GM19328 (cell line): ENCODE data around the gene SCYL1.
A peak's percentile ranks its signal among the peaks of the same experiment; 100 is the strongest.

Experiments
- ATAC-seq: cut with Tn5 transposase; IDR thresholded peaks from one replicate; pipeline ENCODE4 v1.9.1; 2021; ENCODE audit warnings: mild to moderate bottlenecking, moderate library complexity; ENCODE audit not compliant: unreplicated experiment

SCYL1 gene

DNA sequence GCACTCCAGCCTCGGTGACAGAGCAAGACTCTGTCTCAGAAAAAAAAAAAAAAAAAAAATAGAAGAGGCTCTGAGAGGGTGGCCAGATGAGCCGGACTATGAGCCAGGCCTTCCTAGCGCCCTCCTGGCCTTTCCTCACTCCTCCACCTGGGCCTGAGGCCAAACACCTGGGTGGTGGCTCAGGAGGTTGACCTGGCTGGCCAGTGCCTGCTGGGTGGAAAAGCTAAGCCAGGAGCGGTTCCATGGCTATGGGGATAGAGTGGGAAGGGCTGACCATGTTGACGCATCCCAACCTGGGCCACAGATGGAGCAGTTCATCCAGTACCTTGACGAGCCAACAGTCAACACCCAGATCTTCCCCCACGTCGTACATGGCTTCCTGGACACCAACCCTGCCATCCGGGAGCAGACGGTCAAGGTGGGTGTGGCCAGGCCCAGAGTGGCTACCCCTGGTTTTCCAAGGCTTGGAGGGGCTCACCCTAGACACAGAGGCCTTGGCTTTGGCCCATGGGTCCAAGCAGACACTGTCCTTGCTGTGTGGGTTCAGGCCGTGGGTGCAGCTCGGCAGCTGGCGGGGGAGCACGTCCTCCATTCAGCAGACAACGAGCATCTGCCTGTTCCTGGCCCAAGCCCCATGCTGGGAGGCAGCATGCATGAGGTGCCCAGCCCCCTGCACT, 7.6 kb downstream of the SCYL1 start:
- no peak for ATAC-seq

DNA sequence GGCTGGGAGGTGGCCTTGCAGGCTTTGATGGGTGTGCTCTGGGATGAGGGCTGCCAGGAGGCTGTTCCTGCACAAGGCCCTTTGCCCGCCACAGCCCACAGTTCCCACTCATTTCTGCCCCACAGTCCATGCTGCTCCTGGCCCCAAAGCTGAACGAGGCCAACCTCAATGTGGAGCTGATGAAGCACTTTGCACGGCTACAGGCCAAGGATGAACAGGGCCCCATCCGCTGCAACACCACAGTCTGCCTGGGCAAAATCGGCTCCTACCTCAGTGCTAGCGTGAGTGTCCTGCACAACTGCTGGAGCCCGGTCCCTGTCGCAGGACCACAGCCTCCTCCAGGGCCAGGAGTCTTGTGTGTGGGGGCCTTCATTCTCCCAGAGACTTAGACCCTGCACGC, 10.2 kb downstream of the SCYL1 start:
- no peak for ATAC-seq

DNA sequence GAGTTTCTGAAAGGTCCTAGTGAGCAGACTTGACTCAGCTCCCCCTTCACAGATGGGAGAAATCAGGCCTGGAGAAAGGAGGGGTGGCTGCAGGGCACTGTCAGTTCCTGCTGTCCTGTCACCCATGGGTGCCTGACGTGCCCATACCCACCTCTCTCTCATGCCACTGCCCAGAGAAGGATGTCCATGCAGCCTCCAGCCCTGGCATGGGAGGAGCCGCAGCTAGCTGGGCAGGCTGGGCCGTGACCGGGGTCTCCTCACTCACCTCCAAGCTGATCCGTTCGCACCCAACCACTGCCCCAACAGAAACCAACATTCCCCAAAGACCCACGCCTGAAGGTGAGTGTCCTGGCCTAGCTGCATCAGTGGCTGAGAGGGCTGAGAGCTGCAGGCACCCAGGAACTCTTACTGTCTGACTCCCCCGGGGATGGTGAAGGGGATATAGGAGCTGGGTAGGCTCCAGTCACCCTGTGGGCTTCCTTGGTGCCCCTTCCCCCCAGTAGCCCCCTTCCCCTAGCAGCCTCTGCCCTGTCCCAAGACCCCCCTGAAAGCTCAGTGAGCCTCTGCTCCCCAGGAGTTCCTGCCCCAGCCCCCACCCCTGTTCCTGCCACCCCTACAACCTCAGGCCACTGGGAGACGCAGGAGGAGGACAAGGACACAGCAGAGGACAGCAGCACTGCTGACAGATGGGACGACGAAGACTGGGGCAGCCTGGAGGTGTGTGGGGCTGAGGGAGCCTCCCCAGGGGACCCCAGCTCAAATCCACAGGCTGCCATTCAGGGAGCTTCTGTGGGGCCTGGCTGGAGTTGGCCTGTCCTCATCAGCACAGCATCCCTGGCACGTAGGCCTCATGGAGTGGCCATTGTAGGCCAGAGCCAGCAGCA, 11.8 kb downstream of the SCYL1 start:
- no peak for ATAC-seq

DNA sequence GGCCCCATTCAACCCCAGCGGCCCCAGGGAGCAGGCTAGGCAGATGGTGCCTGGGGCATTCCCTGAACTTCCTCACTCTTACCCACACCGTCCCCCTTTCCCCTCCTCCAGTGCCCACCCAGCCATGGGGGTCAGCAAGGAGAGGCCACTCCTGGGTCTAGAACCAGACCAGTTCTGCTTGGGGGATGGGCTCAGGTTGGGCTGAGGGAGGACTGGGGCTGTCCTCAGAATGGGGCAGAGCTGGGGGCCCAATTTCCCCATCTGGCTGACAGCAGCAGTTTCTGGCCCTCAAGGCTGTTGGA, 12.4 kb downstream of the SCYL1 start:
- no peak for ATAC-seq

DNA sequence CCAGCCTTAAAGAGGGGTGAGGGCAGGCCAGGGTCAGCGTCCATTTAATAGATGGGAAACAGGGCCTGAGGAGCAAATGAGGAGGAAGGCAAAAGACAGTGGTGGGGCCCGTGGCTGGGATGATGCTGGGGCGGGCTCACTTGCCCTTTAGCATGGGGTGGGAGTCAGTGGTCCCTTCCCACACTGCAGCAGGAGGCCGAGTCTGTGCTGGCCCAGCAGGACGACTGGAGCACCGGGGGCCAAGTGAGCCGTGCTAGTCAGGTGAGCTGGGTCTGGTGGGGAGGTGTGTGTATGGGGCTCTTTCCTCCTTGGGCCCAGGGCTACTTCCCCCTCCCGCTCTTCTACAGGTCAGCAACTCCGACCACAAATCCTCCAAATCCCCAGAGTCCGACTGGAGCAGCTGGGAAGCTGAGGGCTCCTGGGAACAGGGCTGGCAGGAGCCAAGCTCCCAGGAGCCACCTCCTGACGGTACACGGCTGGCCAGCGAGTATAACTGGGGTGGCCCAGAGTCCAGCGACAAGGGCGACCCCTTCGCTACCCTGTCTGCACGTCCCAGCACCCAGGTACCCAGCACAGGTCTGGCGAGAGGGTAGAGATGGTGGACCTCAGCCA, 12.8 kb downstream of the SCYL1 start:
- no peak for ATAC-seq

DNA sequence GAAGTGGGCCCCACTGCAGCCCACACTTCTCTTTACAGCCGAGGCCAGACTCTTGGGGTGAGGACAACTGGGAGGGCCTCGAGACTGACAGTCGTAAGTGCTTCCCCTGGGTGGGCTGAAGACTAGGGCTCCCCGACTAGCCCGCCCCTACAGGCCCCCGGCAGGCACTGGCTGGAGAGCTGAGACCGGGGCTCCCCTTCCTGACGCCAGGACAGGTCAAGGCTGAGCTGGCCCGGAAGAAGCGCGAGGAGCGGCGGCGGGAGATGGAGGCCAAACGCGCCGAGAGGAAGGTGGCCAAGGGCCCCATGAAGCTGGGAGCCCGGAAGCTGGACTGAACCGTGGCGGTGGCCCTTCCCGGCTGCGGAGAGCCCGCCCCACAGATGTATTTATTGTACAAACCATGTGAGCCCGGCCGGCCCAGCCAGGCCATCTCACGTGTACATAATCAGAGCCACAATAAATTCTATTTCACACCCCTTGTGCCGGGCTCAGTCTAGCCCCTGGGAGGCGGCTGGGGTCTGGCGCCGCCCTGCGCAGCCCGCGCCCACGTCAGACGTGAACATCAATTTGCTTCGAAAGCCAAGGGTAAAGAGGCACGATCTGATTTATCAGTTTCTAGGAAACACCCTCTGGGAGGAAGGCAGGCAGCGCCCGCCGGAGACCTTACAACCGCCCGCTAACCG, 13.5 kb downstream of the SCYL1 start:
- no peak for ATAC-seq

DNA sequence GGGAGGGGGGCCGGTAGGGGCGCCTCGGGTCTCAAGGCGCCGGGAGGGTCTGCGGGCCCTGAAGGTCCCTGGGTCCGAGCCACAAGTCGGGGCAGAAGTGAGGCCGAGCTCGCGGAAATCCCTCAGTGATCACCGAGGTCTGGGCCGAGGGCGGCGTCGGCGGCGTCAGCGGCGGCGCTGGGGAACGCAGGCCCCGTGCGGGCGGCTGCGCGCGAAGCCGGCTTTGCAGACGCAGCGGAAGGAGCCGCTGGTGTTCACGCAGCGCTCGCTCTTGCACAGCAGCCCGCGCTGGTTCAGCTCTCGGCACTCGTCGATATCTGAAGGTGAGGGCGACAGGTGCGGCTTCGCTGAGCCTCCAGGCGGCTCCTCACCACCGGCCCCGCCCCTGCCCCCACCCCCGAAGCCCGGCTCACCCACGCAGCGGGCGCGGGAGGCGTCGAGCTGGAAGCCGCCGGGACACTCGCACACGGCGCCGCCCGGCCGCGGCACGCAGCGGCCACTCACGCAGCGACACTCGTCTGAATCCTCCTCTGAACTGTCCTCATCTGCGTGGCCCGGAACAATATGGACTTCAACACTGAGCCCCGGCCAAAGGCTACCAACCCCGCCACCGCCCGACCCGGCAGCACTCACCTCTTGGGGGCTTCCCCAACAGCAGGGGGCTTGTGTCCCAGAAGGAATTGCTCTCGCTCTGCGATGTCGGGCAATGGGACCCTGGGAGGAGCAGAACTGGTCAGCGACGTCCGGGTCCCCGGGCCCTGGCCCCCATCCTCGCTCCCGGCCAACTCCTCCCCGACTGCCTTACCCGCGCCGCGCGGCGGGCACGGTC, 14.2 kb downstream of the SCYL1 start:
- ATAC-seq, result no peak

DNA sequence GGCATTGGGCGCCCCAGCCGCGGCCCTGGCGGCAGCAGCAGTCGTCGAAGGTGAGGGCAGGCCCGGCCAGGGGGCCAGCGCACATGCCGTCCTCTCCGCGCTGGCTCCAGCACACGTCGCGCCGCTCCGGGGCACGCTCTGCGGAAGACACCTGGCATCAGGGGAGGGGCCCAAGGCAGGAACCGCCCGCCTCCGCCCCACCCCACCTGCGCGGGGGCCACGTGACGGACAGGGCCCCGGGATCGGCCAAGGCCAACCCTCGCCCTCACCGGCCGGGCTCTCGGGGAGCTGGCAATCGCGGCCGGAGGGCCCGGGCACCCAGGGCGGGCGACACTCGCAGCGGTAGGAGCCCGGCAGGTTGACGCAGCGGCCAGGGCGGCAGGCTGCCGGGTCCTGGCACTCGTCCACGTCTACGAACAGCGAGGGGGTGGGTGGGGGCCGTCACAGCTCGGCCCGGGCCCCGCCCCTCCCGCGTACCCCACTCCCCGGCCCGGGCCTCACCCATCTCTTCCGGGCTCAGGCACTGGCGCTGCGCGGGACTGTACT, 14.9 kb downstream of the SCYL1 start:
- peak; percentile 51 for ATAC-seq

DNA sequence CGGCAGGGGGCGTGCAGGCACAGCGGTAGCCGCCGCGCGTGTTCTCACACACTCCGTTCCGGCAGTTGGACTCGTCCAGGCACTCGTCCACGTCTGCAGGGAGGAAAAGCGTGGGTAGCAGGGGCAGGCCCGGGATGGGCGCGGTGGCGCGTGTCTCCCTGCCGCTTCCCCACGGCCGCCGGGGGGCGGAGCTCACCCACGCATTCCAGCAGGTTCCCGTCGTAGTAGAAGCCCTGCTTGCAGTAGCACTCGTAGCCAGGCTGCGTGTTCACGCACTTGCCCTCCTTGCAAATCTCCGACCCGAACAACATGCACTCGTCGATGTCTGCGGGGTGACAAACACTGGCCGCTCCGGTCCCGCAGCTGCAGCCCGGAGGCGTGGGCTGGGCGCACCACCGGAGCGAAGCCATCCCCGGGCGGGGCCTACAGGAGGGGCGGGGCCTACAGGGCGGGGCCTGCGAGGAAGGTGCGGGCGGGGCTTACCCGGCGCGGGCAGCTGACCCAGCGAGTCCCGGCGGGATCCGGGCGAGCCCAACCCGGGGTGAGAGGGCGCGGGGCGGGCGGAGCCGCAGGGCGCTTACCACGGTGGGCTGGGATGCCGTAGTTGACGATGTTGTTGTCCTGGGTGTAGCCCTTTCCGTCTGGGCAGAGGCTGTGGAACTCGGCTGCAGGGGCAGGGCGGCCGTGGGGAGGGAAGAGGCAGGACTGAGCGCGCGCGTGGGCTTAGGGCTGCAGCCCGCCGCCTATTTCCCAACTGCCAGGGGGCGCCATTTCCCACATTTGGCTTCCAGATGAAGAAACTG, 15.6 kb downstream of the SCYL1 start:
- peak; percentile 54 for ATAC-seq

DNA sequence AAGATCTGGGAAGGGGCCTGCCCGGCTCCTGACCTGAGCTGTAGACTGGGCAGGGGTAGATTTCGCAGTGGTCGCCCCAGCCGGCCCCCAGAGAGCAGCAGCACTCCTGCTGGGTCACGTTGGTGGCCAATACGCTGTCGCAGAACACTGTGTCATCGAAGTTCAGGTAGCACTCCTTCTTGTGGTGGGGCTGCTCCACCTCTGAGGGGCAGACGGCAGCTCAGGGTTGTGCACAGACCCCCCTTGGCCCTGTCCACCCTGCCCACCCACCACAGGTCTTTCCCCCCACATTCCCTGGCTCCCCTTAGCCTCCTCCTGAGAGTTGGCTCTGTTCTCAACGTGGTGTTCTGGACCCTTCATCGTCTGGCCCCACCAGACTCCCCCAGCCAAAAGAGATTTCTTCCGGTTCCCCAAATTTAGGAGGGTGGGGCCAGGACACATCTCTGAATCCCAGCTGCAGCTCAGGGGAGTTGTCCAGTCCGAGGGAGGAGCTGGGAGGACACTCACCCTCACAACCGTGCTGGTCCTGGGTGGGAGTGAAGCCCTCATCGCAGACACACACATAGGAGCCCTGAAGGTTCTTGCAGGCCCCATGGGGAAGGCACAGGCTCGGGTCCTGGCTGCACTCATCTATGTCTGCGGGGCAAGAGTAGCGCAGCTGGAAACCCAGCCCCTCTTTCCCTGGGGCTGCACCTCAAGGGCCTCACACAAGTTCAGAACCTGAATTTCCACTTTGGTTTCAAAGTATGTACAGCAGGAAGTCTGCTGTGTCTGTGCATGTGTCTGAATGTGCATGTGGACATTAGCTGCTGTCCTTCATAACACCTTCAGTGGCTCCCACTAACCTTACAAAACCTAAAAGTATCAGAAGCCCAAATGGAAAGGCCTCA, 16.5 kb downstream of the SCYL1 start:
- ATAC-seq, result no peak

DNA sequence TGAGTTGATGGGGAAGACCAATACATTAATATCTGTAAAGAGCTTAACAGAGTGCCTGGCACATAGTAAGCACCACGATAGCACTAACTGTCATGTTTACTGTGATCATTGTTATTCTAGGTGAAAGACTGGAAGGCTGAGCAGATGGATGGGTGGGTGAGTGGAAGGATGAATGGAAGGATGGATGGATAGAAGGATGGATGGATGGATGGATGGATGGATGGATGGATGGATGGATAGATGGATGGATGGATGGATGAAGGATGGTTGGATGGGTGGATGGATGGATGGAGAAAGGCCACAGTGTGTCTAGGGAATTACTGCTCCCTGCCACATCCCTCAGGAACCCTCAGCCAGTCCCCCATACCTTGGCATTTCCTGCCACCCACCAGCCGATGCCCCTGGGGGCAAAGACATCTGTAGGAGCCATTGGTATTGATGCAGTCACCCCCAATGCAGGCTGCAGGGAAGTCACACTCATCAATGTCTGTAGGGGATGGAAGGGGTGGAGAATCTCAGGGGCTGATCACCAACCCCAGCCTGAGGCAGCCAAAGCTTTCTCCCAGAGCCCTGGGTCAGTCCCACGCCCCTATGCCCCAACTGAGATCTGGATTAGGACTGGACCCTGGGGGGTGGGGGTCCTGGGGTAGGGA, 18.0 kb downstream of the SCYL1 start:
- no peak for ATAC-seq

DNA sequence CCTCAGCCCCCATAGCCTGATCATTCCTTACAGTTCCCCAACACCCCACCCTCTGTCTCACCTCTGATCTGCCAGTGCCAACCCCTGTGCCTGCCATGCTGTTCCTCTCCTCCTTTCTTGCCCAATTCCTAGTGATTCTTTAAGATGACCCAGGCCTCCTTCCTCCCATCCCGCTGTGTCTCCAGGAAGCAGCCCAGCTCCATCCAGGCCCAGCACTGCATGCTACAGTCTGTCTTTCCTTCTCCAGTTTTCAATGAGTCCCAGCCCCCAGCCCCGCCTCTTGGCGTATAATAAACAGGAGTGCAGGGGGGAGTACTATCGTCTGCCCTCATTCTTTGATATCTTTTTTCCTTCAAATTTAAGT, 21.0 kb downstream of the SCYL1 start:
- ATAC-seq, result no peak

DNA sequence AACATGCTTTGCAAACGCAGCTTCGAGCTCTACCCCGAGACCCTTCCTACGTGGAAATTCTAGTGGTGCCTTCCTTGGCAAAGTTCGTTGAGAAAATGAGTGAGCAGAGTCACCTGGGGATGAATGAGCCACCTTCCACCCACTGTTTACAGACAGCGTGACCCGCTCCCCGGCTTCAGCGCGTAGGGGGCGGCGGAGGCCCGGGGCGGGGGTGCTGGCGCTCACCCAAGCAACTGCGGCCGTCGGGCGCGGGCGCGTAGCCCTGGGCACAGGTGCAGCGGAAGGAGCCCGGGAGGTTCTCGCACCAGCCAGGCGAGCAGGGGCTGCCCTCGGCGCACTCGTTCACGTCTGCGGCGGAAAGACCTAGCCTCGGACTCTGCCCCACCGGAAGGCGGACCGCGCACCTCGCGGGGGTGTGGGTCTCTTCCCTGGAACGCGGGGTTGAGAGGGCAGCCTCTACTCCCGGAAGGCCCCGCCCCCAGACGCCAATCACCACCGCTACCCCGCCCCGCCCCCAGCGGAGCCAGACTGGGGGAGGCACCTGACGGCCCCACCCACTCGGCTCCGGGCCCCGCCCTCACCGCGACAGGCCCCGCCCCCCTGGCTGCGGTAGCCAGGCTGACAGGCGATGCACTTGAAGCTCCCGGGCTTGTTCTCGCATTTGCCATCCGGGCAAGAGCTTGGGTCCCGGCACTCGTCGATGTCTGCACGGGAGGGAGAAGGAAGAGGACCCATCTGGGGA, 21.5 kb downstream of the SCYL1 start:
- peak; percentile 56 for ATAC-seq

DNA sequence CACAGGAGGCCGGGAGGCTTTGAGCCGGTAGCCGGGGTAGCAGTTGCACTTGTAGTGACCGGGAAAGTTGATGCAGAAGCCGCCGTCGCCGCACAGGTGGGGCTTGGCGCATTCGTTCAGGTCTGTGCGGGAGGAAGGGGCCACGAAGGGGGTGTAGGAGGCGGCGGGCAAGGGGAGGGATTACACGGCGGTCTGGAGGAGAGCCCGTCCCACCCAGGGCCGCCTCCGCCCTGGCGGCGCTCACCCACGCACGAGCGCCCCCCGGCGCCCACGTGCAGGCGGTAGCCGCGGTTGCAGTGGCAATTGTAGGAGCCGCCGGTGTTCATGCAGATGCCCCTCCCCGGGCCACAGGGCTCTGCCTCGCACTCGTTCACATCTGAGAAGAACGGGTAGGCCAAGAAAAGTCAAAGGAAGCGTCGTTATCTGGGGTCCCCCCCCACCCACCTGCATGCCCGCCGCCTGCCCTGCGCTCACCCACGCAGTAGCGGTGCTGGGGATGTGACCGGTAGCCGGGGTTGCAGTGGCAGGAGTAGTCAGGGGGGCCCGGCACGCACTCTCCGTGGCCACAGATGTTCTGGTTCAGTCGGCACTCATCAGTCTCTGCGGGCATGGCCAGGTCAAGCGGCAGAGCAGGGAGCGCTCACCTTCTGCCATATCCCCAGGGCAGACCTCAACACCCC, 22.7 kb downstream of the SCYL1 start:
- ATAC-seq, result no peak

DNA sequence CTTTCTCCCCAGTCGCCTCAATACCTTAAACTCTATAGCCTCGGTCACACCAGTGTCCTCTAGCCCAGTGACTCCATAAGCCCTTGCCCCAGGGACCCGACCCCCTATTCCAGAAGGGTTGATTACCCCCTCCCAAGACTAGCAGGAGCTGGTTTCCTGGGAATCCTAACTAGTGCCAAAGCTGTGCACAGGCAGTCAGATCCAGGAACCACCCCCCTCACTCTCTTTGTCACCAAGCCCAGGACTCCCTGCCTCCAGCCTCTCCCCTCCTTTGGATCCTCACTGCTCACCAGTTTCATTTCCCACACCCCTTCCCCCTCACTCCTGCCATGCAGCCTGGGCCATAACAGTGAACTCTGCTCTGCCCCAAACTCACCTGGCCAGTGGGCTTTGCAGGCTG, 23.5 kb downstream of the SCYL1 start:
- ATAC-seq, result no peak

DNA sequence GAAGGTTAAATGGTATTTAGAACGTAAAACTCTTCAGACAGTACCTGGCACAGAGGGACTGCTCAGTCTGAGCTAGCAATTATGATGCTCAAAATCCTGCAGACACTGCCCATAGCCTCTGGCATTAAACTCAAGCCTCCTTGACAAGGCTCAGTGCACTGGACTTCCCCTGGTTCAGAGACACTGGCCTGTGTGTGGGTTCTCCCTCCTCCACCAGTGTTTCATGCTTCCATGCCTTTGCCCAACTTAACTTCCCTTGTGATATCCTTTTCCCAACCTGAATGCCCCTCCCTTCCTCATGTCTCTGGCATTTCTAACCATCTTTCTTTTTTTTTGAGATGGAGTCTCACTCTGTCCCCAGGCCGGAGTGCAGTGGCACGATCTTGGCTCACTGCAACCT, 24.2 kb downstream of the SCYL1 start:
- ATAC-seq, result no peak
